Mammary microvascular endothelial cell (primary cell): ENCODE results near the gene CRMP1. TPM values are rescaled to one million over a fixed set of nuclear protein-coding genes. Genes with fewer than 3 reads are reported as not detected.

Experiments used
- total RNA-seq: library from RNA; depleted of rRNA; stranded (reverse); fragments of >200 nt; gene quantifications from 2 replicates; pipeline ENCODE4 v1.2.3, GENCODE V29; 2015

Gene CRMP1
- total RNA-seq, result 0.05 TPM in 1 of 2 replicates, not detected in the other

DNA sequence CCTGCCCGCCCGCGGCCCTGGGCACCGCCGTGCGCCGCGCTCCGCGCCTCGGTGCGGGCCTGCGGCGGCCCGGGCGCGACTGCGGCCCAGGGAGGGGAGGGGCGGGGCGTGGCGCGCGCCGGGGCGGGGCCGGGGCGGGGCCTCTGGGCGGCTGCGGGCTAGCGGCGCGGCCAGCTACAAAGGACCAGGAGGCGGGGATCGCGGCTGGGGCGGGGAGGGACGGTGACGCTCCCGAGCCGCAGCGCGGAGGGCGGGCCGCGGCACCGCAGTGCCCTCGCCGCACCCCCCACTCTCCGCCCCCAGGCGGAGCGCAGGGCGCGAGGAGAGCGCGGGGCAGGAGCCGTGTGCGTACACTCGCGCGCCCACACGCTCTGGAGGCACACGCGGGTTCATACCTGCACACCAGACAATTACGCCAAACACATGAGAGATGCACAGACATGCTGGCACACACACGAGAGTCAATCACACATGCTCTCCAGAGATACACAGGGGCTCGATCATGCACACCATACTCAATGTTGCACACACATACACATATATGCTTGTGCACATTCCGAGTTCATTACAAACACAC lies at the start of gene CRMP1:
Gene CRMP1 (minus strand): TSS at position 83 of the 577 bp plus-strand sequence. CDS start 117 bp downstream, outside the sequence.

Other genes starting within 250 kb of the CRMP1 start
- gene EVC2, start 184.5 kb downstream of the CRMP1 start, total RNA-seq, result 2.5 TPM in 2 replicates
- gene EVC, start 181.9 kb downstream of the CRMP1 start, total RNA-seq, result 9.1 and 9.3 TPM in 2 replicates
- gene C4orf50, start 125.3 kb upstream of the CRMP1 start, total RNA-seq, result under 0.01 TPM in 1 of 2 replicates, not detected in the other